Measurements from ENCODE around the gene HLA-DPA1.

Gene HLA-DPA1

GRCh38 chr6:33061987-33062386 is 11.5 kb downstream of the HLA-DPA1 start:
- FAIRE-seq = no peak

DNA sequence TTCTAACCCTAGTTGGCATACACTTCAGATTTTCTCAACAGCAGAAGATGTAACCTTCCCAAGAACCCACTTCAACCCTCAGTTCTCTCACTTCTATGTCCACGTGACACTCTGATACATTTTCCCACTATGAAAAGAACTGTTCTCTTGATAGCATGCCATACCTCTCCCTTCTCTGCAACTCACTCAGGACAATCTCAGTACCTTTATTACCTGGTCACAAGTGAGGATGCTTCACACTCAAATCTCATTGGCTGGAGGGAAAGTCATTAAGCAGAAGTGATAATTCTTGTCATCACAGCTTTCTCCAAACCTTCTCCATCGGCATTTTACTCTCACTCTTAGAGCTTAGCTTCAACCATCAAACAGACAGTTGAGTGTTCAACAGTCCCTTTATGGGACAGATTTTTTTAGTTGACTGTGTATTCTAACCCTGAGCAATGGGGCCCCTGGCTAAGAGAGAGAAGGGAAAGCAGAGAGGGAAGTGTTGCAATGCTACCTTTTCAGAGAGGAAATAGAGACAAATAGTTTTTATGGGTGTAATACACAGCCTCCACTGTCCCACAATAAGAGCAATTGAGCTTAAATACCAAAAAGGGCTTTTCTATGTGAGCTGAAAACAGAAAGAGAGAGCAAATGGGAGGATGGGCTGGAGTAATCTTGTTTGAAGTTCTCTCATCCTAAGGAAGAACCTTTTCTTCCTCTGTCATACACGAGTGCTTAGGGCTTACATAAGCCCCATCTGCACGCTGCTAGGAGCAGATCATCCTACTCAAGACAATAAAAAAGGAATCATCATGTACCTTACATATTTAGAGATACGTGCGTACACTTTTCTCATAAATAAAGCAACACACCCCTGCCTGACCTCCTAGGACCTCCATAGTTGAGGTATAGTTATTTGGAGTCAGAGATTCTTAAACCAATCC is 16.0 kb downstream of the HLA-DPA1 start:
- no peak for FAIRE-seq

DNA sequence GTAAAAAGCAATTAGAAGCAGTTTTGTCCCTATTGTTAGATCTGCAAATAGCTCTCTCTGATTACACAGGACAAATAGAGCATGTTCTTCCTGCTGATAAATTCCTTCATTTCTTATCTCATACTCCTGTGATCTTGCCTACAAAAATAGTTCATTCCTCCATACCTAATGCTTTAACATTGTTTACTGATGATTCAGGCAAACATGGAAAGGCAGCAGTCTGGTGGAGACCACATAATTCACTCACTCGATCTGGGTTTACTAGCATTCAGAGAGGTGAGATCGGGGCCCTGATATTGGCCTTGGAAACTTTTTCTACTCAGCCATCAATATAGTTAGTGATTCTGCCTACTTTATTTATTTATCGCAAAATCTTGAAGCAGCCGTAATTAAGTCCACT is 20.2 kb downstream of the HLA-DPA1 start:
- no peak for FAIRE-seq

DNA sequence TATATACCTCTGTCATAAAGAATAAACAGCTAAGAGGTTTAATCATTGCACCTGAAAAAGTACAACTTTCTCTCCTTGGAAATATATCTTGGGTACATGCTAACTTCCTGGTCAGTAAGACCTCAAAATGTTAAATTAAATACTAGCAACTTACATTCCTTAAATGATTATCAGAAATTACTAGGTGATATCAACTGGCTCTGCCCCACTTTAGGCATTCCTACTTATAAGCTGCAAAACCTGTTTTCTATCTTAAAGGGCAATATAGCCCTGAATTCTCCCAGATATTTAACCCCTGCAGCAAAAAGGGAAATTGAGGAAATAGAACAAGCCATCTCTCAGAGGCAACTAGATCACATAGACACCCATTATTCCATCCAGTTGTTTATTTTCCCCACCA is 20.8 kb downstream of the HLA-DPA1 start:
- FAIRE-seq = no peak

DNA sequence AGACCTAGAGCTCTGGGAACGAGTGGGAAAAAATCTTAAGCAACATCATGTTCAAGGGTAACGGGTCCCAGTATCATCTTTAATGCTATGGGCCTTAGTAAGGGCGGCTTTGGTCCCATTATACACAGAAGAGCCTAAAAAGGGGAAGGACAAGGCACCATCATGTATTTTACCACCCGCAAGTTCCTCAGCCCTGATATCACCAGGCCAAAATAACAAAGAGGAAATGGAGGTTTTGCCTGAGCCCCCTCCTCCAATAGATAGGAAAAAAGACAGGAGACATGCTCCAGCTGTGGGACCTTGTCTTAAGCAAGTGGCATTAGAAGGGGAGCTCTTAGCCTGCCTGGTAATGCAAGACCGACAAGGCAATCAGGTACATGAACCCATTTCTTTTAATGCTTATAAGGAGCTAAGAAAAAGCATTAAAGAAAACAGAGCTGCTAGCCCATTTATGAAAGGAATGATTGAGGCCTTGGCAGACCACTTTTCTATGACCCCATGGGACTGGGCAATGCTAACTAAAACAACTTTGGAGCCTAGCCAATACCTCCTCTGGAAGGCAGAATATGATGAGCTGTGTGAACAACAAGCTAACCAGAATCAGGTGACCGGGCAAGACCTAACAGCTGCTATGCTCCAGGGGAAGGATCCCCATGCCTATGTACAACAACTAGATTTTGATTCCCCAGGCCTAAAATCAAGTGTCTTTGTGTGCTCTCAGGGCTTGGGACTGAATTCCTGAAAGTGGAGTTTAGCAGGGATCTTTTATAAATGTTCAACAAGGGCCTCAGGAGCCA is 23.2 kb downstream of the HLA-DPA1 start:
- FAIRE-seq = no peak

GRCh38 chr6:33049323-33050013 is 24.0 kb downstream of the HLA-DPA1 start:
- no peak for FAIRE-seq

DNA sequence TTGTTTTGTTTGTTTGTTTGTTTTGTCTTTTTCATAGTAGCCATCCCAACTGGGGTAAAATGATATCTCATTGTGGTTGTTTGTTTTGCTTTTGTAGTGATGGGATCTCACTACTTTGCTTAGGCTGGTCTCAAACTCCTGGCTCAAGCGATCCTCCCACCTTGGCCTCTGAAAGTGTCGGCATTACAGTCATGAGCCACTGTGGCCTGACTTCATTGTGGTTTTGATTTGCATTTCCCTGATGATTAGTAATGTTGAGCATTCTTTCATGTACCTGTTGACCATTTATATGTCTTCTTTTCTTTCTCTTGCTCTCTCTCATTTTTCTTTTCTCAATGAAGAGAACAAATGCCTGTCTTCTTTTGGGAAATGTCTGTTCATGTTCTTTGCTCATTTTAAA is 33.3 kb downstream of the HLA-DPA1 start:
- no peak for FAIRE-seq

DNA sequence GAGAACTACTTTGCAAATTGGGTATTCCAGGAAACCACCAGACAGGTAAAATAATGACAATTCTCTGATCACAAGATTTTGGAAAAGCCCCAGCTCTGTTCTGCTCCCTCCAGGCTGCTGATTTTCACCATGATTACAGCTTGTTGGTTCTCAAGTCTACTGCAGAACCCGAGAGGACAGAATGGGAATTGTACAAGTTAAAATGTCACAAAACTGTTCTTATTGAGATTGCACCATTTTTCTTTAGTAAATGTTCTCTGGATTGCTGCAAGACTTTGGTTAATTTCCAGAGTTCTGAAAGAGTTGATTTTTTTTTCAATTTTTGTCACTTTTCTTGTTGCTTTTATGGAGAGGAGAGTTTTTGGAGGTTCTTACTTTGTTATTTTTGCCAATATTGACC is 36.9 kb downstream of the HLA-DPA1 start:
- FAIRE-seq = no peak

GRCh38 chr6:33034554-33034953 is 38.9 kb downstream of the HLA-DPA1 start:
- no peak for FAIRE-seq

DNA sequence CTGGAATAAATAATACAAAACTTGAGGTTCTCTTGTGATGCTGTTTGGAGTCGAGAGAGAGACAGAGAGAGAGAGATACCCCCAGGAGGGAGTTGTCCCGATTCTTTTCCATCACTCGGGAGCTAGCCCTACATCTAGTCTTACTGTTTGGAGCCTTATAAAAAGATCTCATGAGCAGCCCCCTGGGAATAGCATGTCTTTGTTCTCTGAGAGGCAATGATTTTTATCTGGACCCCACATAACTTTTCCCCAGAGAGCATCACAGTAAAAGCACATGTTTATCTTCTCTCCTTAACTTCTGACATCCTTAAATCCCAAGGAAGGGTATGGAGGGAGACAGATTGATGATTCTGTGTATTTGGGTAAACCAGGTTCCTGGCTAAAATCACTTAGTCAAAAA is 43.2 kb downstream of the HLA-DPA1 start:
- FAIRE-seq = no peak

DNA sequence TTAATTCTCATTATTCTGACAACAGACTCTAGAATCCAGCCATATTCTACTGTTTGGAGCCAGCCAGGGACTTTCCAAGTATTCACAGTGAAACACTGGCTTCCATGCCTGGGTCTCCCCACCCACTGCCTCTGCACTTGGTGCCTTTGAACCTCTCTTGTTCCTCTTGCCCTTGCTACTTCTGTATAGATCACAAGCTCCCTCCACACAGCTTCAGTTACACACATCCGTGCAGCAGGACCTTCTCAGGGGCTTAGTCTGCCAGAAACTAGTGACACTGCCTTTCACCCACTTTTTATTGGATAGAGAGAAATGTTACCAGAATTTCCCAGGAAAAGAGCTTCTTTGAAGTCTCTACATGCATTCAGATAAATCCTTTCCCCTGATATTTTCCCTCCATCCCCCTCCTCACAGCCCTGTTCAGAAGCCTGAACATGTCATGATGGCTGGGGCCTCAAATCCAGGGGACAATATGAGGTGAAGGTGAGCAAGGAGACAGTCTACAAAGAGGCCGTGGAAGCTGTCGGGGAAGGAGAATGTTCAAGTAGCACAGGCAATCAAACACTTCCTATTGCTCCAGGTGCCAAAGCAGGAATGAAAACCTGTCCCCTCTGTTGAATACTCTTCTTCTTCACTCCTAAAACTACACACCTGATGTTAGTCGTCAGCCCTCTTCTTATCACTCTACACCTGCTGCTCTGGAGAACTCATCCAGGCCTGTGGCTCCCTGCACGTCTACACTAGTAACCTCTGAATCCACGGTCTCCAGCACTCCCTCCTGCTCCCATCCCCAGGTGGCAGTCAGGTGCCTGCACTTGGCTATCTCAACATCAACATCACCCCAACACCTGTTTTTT is 43.9 kb downstream of the HLA-DPA1 start:
- no peak for FAIRE-seq

DNA sequence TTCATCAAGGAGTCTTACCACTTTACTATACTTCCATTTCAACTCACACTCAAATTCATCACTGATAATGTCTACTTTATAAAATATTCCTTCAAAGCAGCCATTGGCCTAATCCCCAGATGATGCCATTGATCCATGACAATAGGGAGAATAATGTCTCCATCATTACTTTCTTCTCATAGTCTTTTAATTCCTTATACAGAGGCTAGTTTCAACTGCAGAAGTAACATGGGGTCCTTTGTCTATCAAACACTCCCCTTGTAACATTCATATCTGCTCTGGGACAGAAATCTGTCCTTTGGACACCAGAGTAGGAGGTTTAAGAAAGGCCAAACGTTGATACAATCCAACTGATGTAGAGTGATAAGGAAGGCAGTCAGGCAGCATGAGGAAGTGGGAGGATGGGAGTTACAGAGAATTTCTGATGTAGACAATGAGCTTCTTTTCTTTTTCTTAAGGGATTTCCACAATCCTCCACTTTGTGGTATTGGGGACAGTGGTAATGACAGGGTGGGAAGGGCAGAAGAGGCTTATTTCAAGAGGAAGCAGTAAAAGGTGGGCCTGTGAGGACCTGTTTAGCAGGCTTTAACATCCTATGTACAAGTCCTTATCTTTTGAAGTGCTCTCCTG is 45.1 kb downstream of the HLA-DPA1 start:
- no peak for FAIRE-seq

DNA sequence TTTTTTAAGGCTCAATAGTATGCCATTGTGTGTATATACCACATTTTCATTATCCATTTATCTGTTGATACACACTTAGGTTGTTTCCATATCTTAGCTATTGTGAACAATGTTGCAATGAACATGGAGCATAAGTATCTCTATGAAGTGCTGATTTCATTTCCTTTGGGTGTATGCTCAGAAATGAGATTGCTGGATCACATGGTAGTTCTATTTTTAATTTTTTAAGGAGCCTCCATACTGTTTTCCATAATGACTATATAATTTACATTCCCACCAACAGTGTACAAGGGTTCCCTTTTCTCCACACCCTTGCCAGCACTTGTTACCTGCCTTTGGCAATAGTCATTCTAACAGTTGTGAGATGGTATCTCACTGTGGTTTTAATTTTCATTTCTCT is 48.9 kb downstream of the HLA-DPA1 start:
- no peak for FAIRE-seq

DNA sequence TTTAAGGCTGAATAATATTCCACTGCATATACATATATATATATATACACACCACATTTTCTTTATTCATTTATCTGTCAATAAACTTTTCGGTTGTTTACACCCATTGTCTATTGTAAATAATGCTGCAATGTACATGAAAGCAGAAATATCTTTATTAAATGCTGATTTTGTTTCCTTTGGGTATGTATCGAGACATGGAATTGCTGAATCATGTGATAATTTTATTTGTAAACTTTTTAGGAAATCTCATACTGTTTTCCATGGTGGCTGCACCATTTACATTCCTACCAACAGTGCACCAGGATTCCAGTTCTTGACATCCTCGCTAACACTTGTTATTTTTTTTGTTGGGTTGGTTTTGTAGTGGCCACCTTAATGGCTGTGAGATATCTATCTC is 49.9 kb downstream of the HLA-DPA1 start:
- FAIRE-seq = no peak

DNA sequence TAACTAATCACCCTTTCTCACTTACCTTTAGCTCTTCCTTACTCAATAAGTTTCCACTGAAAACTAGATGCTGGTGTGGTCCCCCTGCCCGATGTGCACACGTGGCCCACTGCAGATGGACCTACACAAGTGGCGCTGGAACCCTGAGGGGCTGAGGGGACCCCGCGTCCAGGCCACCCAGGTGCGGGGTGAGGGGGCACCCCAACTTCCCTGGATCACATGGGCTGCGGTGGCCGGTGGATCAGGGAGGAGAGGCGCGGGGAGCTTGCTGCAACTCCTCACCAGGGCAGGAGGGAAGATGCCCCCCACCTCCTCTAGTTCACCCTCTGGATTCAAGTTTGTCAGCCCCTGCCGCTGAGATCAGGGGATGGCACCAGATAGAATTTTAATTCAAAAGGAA is 51.5 kb downstream of the HLA-DPA1 start:
- no peak for FAIRE-seq

- FAIRE-seq = no peak
Observed at GRCh38 chr6:33019372-33019771, 54.1 kb downstream of the HLA-DPA1 start.

- no peak for FAIRE-seq
Observed at GRCh38 chr6:33018904-33019303, 54.5 kb downstream of the HLA-DPA1 start.

- no peak for FAIRE-seq
Observed at GRCh38 chr6:33018418-33018817, 55.0 kb downstream of the HLA-DPA1 start.

- FAIRE-seq = no peak
Observed at GRCh38 chr6:33017694-33018353, 55.6 kb downstream of the HLA-DPA1 start.

- no peak for FAIRE-seq
Observed at GRCh38 chr6:33017018-33017417, 56.4 kb downstream of the HLA-DPA1 start.

GRCh38 chr6:33015798-33016197 is 57.7 kb downstream of the HLA-DPA1 start:
- FAIRE-seq = no peak

Data from G401.6 (cell line).